ENCODE measurements around the gene RAB1A. TPM values are rescaled to one million over a fixed set of nuclear protein-coding genes. Genes with fewer than 3 reads are reported as not detected.
"Not testable (repeated sequence)": the region's sequence is repeated elsewhere in the genome, so short reads cannot be mapped to it uniquely, and the experiment has no call there.

The RAB1A gene
- total and polyA plus RNA-seq, 2 donors (not counting 1 experiment from before 2014, with no cell fraction given): 26.6 to 42.2 TPM

GRCh38 chr2:65159261-65159660 lies 29.4 kb upstream of the RAB1A start:
- Histone ChIP-seq H3K9ac (ENCODE audit: low read length) (no peak overlapping the region), H3K4me1 (ENCODE audit: control insufficient read depth in 2 of 2, insufficient read depth in 2 of 2, low read length in 2 of 2) (peaks cover 5 to 20% of the 10 kb centered on the region in 2 donors), H3K27ac (ENCODE audit: low read length in 2 of 2) (no peak overlapping the region), H3K9me3 (ENCODE audit: control extremely low read depth in 1 of 3, control insufficient read depth in 2 of 3, insufficient read depth in 1 of 3, low read length in 2 of 3) (no peaks in the 10 kb centered on the region), H2AFZ (ENCODE audit: insufficient read depth, low read depth, low read length, poor library complexity, severe bottlenecking) (no peak overlapping the region), H3K79me2 (ENCODE audit: control insufficient read depth, insufficient read depth, low read length) (no peaks in the 10 kb centered on the region), H3K4me2 (replicated peaks; ENCODE audit: low read depth, low read length, poor library complexity, severe bottlenecking) (no peak overlapping the region), H3K36me3 (replicated peaks in 1 of 2; ENCODE audit: control extremely low read depth in 1 of 2, control insufficient read depth in 1 of 2, extremely low read depth in 1 of 2, insufficient read depth in 2 of 2, low read length in 1 of 2) (no peaks in the 10 kb centered on the region), H3K4me3 (ENCODE audit: control extremely low read depth in 1 of 5, extremely low read depth in 1 of 5, insufficient read depth in 1 of 5, low read depth in 2 of 5, low read length in 4 of 5) (no peak overlapping the region), H4K20me1 (ENCODE audit: control insufficient read depth, insufficient read depth, low read length, poor library complexity, severe bottlenecking) (no peaks in the 10 kb centered on the region), H3K27me3 (replicated peaks in 1 of 4; ENCODE audit: control extremely low read depth in 1 of 4, control insufficient read depth in 3 of 4, insufficient read depth in 4 of 4, low read length in 3 of 4) (no peaks in the 10 kb centered on the region)
- ChIA-PET POLR2A (no interaction called here), CTCF (interaction anchor here (0.8 kb wide), 1 partner anchor 11 kb away, joined by 3 read pairs; no protein-coding TSS in a partner anchor)
- 100% methylated on average over 3 of the region's 6 CpGs for WGBS (ENCODE audit: insufficient coverage)
- Mint-ChIP-seq H3K27me3 (no peaks in the 10 kb centered on the region), H3K9me3 (ENCODE audit: insufficient read depth) (no peaks in the 10 kb centered on the region), H3K4me1 (peaks cover 24% of the 10 kb centered on the region), H3K27ac (no peak overlapping the region), H3K4me3 (no peak overlapping the region)
- intact Hi-C loops (cut with micrococcal nuclease): no loop called here
- ATAC-seq (ENCODE audit: low read depth) (no peak), DNase-seq (no peak)
- TF ChIP-seq CTCF (IDR thresholded peaks at IDR 0.05) (no peak), EZH2 (IDR thresholded peaks at IDR 0.05; ENCODE audit: borderline replicate concordance, insufficient read depth, low read depth, low read length, poor library complexity, severe bottlenecking) (no peak)

- H3K4me3 ChIP-seq (ENCODE audit: control extremely low read depth in 1 of 5, extremely low read depth in 1 of 5, insufficient read depth in 1 of 5, low read depth in 2 of 5, low read length in 4 of 5): no peak overlapping the region
- Mint-ChIP-seq H3K9me3 (ENCODE audit: insufficient read depth) (no peaks in the 10 kb centered on the region), H3K27me3 (no peaks in the 10 kb centered on the region), H3K4me1 (peaks cover 21% of the 10 kb centered on the region), H3K4me3 (no peak overlapping the region), H3K27ac (no peak overlapping the region)
- no peak overlapping the region for H3K9ac ChIP-seq (ENCODE audit: low read length)
- intact Hi-C loops (cut with micrococcal nuclease): no loop called here
- no peak overlapping the region for H3K27ac ChIP-seq (ENCODE audit: low read length in 2 of 2)
- 93% methylated on average over 4 of the region's 6 CpGs for WGBS (ENCODE audit: insufficient coverage)
- H4K20me1 ChIP-seq (ENCODE audit: control insufficient read depth, insufficient read depth, low read length, poor library complexity, severe bottlenecking): no peaks in the 10 kb centered on the region
- TF ChIP-seq EZH2 (IDR thresholded peaks at IDR 0.05; ENCODE audit: borderline replicate concordance, insufficient read depth, low read depth, low read length, poor library complexity, severe bottlenecking): no peak
- DNase-seq: no peak
- H3K36me3 ChIP-seq (replicated peaks in 1 of 2; ENCODE audit: control extremely low read depth in 1 of 2, control insufficient read depth in 1 of 2, extremely low read depth in 1 of 2, insufficient read depth in 2 of 2, low read length in 1 of 2): no peaks in the 10 kb centered on the region
- peaks cover 5 to 20% of the 10 kb centered on the region in 2 donors for H3K4me1 ChIP-seq (ENCODE audit: control insufficient read depth in 2 of 2, insufficient read depth in 2 of 2, low read length in 2 of 2)
- no peak for ATAC-seq (ENCODE audit: low read depth)
- no peak overlapping the region for H3K4me2 ChIP-seq (replicated peaks; ENCODE audit: low read depth, low read length, poor library complexity, severe bottlenecking)
- no peaks in the 10 kb centered on the region for H3K27me3 ChIP-seq (replicated peaks in 1 of 4; ENCODE audit: control extremely low read depth in 1 of 4, control insufficient read depth in 3 of 4, insufficient read depth in 4 of 4, low read length in 3 of 4)
- CTCF ChIA-PET: interaction anchor here (0.6 to 1.2 kb wide), 2 partner anchors 10 to 94 kb away, joined by 3 read pairs; no protein-coding TSS in a partner anchor
- no peaks in the 10 kb centered on the region for H3K9me3 ChIP-seq (ENCODE audit: control extremely low read depth in 1 of 3, control insufficient read depth in 2 of 3, insufficient read depth in 1 of 3, low read length in 2 of 3)
- no peaks in the 10 kb centered on the region for H3K79me2 ChIP-seq (ENCODE audit: control insufficient read depth, insufficient read depth, low read length)
- H2AFZ ChIP-seq (ENCODE audit: insufficient read depth, low read depth, low read length, poor library complexity, severe bottlenecking): no peak overlapping the region
- POLR2A ChIA-PET: no interaction called here
Measured at GRCh38 chr2:65158557-65158956, 28.7 kb upstream of the RAB1A start.

GRCh38 chr2:65157856-65158255 lies 27.9 kb upstream of the RAB1A start:
- H3K4me3 ChIP-seq (ENCODE audit: control extremely low read depth in 1 of 5, extremely low read depth in 1 of 5, insufficient read depth in 1 of 5, low read depth in 2 of 5, low read length in 4 of 5); ATAC-seq (ENCODE audit: low read depth); intact Hi-C loops (cut with micrococcal nuclease); H3K9me3 ChIP-seq (ENCODE audit: control extremely low read depth in 1 of 3, control insufficient read depth in 2 of 3, insufficient read depth in 1 of 3, low read length in 2 of 3); H3K4me2 ChIP-seq (replicated peaks; ENCODE audit: low read depth, low read length, poor library complexity, severe bottlenecking); H3K79me2 ChIP-seq (ENCODE audit: control insufficient read depth, insufficient read depth, low read length); POLR2A ChIA-PET; H3K36me3 ChIP-seq (replicated peaks in 1 of 2; ENCODE audit: control extremely low read depth in 1 of 2, control insufficient read depth in 1 of 2, extremely low read depth in 1 of 2, insufficient read depth in 2 of 2, low read length in 1 of 2); DNase-seq; H3K9me3 Mint-ChIP-seq (ENCODE audit: insufficient read depth); H3K9ac ChIP-seq (ENCODE audit: low read length); H3K27ac ChIP-seq (ENCODE audit: low read length in 2 of 2); H3K4me3 Mint-ChIP-seq; H4K20me1 ChIP-seq (ENCODE audit: control insufficient read depth, insufficient read depth, low read length, poor library complexity, severe bottlenecking); H3K27ac Mint-ChIP-seq; H3K27me3 Mint-ChIP-seq; H3K27me3 ChIP-seq (replicated peaks in 1 of 4; ENCODE audit: control extremely low read depth in 1 of 4, control insufficient read depth in 3 of 4, insufficient read depth in 4 of 4, low read length in 3 of 4); H2AFZ ChIP-seq (ENCODE audit: insufficient read depth, low read depth, low read length, poor library complexity, severe bottlenecking): not testable (repeated sequence)
- H3K4me1 ChIP-seq (ENCODE audit: control insufficient read depth in 2 of 2, insufficient read depth in 2 of 2, low read length in 2 of 2): peaks cover 5 to 15% of the 10 kb centered on the region in 2 donors
- H3K4me1 Mint-ChIP-seq: peaks cover 17% of the 10 kb centered on the region
- CTCF ChIA-PET: interaction anchor here (0.6 to 1.8 kb wide), 3 partner anchors 11 to 827 kb away, joined by 3 to 4 read pairs (median 3); no protein-coding TSS in a partner anchor
- WGBS (ENCODE audit: insufficient coverage): 80% methylated on average over 2 of the region's 6 CpGs
